K562 (cell line): Measurements from ENCODE around the gene ZNF549. TPM values are rescaled to one million over a fixed set of nuclear protein-coding genes. Genes with fewer than 3 reads are reported as not detected.

Experiments
- ADNP ChIP-seq: fragments of 200-800 bp; sonication (Bioruptor generic); IDR thresholded peaks from 2 replicates; pipeline ENCODE4 v1.6.1; 2016; ENCODE audit warnings: missing genetic modification characterization, missing compliant biosample characterization
- BRD4 ChIP-seq: fragments of 200-600 bp; sonication (generic); IDR thresholded peaks from 2 replicates; pipeline ENCODE4 v1.6.1; 2017; ENCODE audit warnings: inconsistent platforms
- CBX3 ChIP-seq, 2 experiments: IDR thresholded peaks; 1 replicate in 1 of 2; 2 replicates in 1 of 2; pipeline ENCODE4 v1.6.1; 2012; ENCODE audit warnings: inconsistent platforms in 2 of 2, low read length in 2 of 2, borderline replicate concordance in 1 of 2, control low read depth in 1 of 2
- CBX5 ChIP-seq: IDR thresholded peaks from 2 replicates; pipeline ENCODE4 v1.6.1; 2014; ENCODE audit warnings: low read depth, borderline replicate concordance
- CREM ChIP-seq: IDR thresholded peaks from 2 replicates; pipeline ENCODE4 v1.6.1; 2014; ENCODE audit warnings: antibody characterized with exemption, low read depth
- ELF2 ChIP-seq: fragments of 250-450 bp; sonication (Bioruptor Pico); IDR thresholded peaks from 2 replicates; pipeline ENCODE4 v1.5.0; 2021; ENCODE audit warnings: mild to moderate bottlenecking
- ETV1 ChIP-seq: fragments of 450-650 bp; conservative IDR thresholded peaks from 2 replicates; pipeline ENCODE4 v1.6.1; 2016; ENCODE audit warnings: missing genetic modification characterization, control low read depth, low read depth, missing compliant biosample characterization
- RAD21 ChIP-seq, 2 experiments: fragments of 250-450 bp in 1 of 2; fragments of 450-650 bp in 1 of 2; sonication (Bioruptor Pico) in 1 of 2; formaldehyde crosslinking in 1 of 2; IDR thresholded peaks in 1 of 2; conservative IDR thresholded peaks in 1 of 2; 2 replicates each; pipeline versions ENCODE4 v1.4.0 to v1.8.0; 2020 to 2022; ENCODE audit warnings: mild to moderate bottlenecking in 2 of 2, moderate library complexity in 1 of 2
- SIRT6 ChIP-seq: IDR thresholded peaks from one replicate; pipeline ENCODE4 v1.6.1; 2012; ENCODE audit warnings: low read depth, mild to moderate bottlenecking, control low read depth, inconsistent platforms, low read length, moderate library complexity
- SREBF2 ChIP-seq: sonication (generic); formaldehyde crosslinking; IDR thresholded peaks from 2 replicates; pipeline ENCODE4 v1.4.0; 2020; ENCODE audit warnings: mild to moderate bottlenecking, missing genetic modification reagents
- XRCC5 ChIP-seq: fragments of 200-400 bp; formaldehyde crosslinking; IDR thresholded peaks from 2 replicates; pipeline ENCODE4 v1.6.1; 2017; ENCODE audit warnings: low read depth, mild to moderate bottlenecking, low read length
- ZFP36 ChIP-seq: fragments of 150-350 bp; IDR thresholded peaks from 2 replicates; pipeline ENCODE4 v1.6.1; 2018; ENCODE audit warnings: low read length, low read depth; ENCODE audit not compliant: partially characterized antibody
- ZNF354B ChIP-seq: fragments of 250-450 bp; sonication (Bioruptor Pico); IDR thresholded peaks from 2 replicates; pipeline ENCODE4 v1.4.0; 2020
- ZNF589 ChIP-seq: fragments of 200-800 bp; sonication (Bioruptor generic); IDR thresholded peaks from 2 replicates; pipeline ENCODE4 v1.6.1; 2016; ENCODE audit warnings: low read depth, missing genetic modification characterization, missing compliant biosample characterization
- polyA plus RNA-seq, 8 experiments: library from polyadenylated mRNA; depleted of rRNA in 4 of 8; stranded (reverse) in 5 of 8; unstranded in 3 of 8; fragments of >200 nt; fragmentation: Nextera tagmentation in 2 of 8; fragmentation: Illumina TruSeq in 1 of 8; extraction: Ambion mirVana in 2 of 8; extraction: Trizol in 1 of 8; gene quantifications; 2 replicates each; pipeline versions ENCODE4 v1.2.1 to v1.2.3, GENCODE V29; 2011 to 2014; ENCODE audit warnings: inconsistent platforms in 1 of 8, missing spikeins in 1 of 8
- total RNA-seq, 7 experiments: library from RNA; depleted of rRNA in 6 of 7; stranded (reverse); fragments of >200 nt in 6 of 7; fragmentation: Illumina TruSeq in 2 of 7; extraction: Trizol in 2 of 7; gene quantifications; 2 replicates each; pipeline versions ENCODE4 v1.2.1 to v1.2.3, GENCODE V29; 2011 to 2021; ENCODE audit warnings: low replicate concordance in 1 of 7
- TF ChIP-seq, protein P1 (sequence below): fragments of 250-450 bp; sonication (Bioruptor Pico); IDR thresholded peaks from 2 replicates; pipeline ENCODE4 v1.5.1; 2021; ENCODE audit warnings: mild to moderate bottlenecking
- TF ChIP-seq, protein P2 (sequence below): fragments of 450-650 bp; IDR thresholded peaks from 2 replicates; pipeline ENCODE4 v1.7.1; 2018; ENCODE audit warnings: mild to moderate bottlenecking, low read depth; ENCODE audit not compliant: partially characterized antibody

Gene ZNF549
- total and polyA plus RNA-seq, 9 of the 15 experiments (the other 6 are each of a cell fraction or from before 2014, with no cell fraction given) = 0.03 to 0.68 (median 0.25) TPM

DNA sequence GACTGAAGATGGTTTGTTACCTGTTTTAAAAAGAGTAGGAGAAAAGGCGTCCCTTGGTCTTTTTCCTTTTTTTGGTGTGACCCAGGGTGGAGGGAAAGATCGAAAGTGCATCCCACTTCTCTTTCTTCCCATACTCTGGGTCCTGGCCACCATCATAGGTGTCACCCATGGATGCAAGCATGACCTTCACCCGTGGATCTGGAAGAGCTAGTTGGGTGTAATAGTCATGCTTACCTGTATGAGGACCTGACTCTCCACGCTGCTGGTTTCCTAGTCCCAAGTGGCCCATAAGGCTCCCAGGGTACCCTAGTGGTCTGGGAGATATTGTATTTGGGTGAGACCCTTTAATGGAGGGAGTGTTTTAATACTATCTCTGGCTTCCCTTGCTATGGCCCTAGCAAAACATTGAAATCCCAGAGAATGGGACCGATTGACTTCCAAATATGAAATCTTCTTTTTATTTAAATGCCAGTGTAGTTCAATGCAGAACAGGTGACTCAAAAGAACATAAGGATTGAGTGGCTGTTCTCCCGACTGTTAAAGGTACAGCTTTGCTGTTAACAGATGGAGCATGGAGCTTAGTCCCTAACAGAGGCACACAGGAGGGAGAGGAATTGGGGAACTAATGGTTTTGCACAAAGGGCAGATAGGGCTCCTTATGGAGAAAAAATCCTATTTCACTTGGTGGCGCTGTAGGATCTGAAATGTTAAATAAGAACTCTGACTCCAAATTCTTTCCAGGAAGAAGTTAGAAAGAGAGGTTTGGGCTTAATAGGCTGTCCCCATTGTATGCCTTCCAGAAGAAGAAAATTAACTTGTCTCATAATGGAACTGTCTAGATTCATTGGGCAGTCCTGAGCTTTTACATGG lies 39.5 kb downstream of the ZNF549 start (continued):
- TF ChIP-seq, protein P1, sequence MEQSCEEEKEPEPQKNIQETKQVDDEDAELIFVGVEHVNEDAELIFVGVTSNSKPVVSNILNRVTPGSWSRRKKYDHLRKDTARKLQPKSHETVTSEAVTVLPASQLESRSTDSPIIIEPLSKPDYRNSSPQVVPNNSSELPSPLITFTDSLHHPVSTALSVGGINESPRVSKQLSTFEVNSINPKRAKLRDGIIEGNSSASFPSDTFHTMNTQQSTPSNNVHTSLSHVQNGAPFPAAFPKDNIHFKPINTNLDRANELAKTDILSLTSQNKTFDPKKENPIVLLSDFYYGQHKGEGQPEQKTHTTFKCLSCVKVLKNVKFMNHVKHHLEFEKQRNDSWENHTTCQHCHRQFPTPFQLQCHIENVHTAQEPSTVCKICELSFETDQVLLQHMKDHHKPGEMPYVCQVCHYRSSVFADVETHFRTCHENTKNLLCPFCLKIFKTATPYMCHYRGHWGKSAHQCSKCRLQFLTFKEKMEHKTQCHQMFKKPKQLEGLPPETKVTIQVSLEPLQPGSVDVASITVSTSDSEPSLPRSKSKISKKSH (CRISPR knock-in tag) = peak; percentile 93
- TF ChIP-seq BRD4 = no peak
- TF ChIP-seq CREM = no peak
- no peak for TF ChIP-seq ELF2 (CRISPR knock-in tag)
- no peak for TF ChIP-seq ADNP (tag)
- TF ChIP-seq, protein P2, sequence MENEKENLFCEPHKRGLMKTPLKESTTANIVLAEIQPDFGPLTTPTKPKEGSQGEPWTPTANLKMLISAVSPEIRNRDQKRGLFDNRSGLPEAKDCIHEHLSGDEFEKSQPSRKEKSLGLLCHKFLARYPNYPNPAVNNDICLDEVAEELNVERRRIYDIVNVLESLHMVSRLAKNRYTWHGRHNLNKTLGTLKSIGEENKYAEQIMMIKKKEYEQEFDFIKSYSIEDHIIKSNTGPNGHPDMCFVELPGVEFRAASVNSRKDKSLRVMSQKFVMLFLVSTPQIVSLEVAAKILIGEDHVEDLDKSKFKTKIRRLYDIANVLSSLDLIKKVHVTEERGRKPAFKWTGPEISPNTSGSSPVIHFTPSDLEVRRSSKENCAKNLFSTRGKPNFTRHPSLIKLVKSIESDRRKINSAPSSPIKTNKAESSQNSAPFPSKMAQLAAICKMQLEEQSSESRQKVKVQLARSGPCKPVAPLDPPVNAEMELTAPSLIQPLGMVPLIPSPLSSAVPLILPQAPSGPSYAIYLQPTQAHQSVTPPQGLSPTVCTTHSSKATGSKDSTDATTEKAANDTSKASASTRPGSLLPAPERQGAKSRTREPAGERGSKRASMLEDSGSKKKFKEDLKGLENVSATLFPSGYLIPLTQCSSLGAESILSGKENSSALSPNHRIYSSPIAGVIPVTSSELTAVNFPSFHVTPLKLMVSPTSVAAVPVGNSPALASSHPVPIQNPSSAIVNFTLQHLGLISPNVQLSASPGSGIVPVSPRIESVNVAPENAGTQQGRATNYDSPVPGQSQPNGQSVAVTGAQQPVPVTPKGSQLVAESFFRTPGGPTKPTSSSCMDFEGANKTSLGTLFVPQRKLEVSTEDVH = no peak
- peak; percentile 97 to 99 for TF ChIP-seq CBX3 (IDR thresholded peaks at IDR 0.05; ENCODE audit: borderline replicate concordance in 1 of 2, low read length in 2 of 2)
- no peak for TF ChIP-seq SREBF2 (CRISPR knock-in tag)
- TF ChIP-seq SIRT6 = no peak
- no peak for TF ChIP-seq ZNF354B (CRISPR knock-in tag)
- TF ChIP-seq CBX5 = peak; percentile 100
- no peak for TF ChIP-seq ZNF589 (CRISPR knock-in tag)
- TF ChIP-seq ETV1 (tag) = no peak
- TF ChIP-seq XRCC5 = 0 out of 2 replicates have a peak, but pooled peaks have one; percentile 30
- peak in 1 of 2 experiments; percentile 37; a peak in 1 of 4 replicates for TF ChIP-seq RAD21 (CRISPR knock-in tag; conservative IDR thresholded peaks at IDR 0.05 in 1 of 2, IDR thresholded peaks at IDR 0.05 in 1 of 2)
- TF ChIP-seq ZFP36 = peak; percentile 77
